ENCODE data around the gene SPATS2.
A peak's percentile ranks its signal among the peaks of the same experiment; 100 is the strongest.
"Not testable (repeated sequence)": the region's sequence is repeated elsewhere in the genome, so short reads cannot be mapped to it uniquely, and the experiment has no call there.

SPATS2 gene

DNA sequence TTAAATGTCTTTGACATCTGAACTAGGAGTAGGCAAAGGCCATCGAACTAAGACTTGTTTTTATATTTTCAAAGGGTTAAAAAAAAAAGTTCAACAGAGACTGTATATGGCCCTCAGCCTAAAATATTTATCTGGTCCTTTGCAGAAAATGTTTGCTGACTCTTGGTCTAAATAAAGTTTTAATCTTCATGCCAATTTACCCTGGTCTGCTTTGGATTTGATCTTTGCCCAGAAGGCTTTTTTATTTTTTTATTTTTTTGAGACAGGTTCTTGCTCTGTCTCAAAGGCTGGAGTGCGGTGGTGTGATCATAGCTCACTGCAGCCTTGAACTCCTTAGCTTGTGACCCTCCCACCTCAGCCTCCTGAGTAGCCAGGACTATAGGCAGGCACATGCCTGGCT, 47.1 kb downstream of the SPATS2 start:
- no peak for DNase-seq

DNA sequence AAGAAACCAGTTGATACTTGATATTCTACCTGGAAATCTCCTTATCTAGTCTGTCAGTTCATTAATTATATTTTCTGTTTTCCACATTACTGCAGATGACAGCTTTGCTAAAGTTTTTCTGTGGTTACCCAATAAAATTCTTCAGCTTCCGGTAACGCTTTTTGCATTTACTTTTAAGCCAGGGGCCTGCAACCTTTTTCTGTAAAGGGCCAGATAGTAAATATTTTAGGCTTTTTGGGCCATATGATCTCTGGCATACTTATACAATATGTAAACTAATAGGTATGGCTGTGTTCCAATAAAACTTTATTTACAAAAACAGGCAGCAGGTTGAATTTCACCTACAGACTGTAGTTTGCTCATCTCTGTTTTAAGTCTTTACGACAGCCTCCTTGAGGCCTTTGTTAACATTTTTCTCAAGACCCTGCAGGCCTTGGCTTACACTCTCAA, 48.3 kb downstream of the SPATS2 start:
- DNase-seq: no peak

DNA sequence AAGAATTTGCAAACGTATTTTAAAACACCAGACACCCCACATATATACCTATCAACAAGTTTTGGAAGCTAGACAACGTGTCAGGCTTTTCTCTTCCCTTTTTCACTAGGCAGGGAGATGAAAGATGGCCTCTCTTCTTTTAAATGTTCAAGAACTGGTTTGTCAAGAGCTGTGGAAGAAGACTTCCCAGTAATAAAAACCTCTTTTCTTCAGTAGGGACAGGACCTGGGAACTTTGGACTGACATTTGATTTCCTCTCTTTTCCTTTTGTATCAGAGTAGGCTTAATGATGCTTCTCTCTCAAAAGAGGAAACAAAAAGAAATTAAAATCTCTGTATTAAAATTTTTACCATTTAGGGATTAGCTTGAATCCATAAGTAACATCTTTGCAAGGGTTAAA, 49.6 kb downstream of the SPATS2 start:
- no peak for DNase-seq

DNA sequence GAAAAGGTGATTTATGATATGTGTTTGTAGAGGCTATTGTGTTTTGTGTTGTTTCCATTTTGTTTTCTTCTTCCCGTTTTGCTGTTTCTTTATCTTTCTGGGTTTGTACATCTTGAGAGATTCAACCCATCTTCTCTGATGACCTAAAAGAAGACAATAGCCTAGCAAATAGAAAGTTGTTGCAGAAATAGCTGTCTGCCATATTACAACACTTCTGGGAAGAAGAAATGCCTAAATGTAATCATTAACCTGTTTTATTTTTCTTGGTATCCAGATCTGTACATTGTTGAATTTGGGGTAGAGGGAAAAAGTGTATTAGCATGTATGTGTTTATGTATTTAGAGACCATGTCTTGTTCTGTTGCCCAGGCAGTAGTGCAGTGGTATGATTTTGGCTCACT, 50.3 kb downstream of the SPATS2 start:
- DNase-seq: no peak

DNA sequence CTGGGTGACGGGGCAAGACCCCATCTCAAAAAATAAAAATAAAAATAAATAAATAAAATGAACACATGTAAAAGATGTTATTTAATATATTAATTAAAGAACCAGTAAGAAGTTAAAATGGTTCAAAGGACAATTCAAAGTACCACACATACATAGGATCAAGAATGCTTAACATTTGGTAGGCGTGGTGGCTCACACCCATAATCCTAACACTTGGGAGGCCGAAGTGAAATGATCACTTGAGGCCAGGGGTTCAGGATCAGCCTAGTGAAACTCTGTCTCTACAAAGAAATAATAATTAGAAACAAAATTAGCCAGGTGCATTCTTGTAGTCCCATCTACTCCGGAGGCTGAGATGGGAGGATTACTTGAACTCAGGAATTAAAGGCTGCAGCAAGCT, 53.3 kb downstream of the SPATS2 start:
- DNase-seq: no peak

DNA sequence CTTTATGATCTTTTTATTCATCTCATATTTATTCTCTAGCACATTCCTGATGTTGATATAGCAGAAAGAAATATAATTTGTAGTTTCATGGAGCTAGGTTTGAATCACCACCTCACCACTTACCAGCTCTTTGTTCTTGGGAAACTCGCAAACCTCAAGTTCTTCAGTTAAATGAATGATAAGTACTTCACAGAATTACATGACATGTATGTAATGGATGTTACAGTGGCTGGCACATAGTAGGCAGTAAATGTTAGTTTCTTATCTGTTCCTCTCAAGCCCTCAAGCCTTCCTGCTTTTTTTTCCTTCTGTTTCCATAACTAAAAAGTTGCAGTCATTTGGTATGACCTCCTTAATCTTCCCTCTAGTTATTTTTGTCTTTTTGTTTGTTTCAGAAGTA, 54.9 kb downstream of the SPATS2 start:
- no peak for DNase-seq

DNA sequence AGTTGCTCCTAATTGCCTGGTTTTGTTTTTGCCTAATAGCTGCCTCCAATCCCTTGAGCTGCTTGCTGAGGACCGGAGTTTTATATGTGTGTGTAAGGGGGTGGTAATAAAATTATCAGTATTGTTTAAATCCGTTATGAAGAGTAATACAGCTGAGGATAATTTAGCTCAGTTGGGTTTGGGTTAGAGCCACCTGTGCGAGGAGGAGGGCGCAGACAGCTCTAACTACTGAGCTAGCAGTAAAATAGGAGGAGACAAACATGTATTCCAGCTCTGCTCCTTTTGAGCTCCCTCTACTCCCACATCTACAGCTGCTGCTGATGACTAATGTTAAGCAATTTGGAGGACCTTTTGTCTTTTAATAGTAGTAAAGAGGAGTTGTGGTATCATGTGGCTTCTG, 61.5 kb downstream of the SPATS2 start:
- DNase-seq: peak; percentile 60

DNA sequence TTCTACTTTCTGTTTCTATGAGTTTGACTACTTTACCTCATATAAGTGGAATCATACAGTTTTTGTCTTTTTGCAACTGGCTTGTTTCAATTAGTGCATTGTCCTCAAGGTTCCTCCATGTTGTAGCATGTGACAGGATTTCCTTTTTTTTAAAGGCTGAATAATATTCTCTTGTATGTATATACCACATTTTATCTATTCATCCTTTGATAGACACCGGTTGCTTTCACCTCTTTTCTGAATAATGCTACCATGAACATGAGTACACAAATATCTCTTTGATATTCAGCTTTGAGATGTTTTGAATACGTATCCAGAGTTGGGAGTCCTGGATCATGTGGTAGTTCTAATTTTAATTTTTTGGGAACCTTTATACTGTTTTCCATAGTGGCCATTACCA, 65.4 kb downstream of the SPATS2 start:
- no peak for DNase-seq

DNA sequence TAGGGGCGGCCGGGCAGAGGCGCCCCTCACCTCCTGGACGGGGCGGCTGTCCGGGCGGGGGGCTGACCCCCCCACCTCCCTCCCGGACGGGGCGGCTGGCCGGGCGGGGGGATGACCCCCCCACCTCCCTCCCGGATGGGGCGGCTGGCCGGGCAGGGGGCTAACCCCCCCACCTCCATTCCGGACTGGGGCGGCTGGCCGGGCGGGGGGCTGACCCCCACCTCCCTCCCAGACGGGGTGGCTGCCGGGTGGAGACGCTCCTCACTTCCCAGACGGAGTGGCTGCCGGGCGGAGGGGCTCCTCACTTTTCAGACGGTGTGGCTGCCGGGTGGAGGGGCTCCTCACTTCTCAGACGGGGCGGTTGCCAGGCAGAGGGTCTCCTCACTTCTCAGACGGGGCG, 69.5 kb downstream of the SPATS2 start:
- DNase-seq: not testable (repeated sequence)

DNA sequence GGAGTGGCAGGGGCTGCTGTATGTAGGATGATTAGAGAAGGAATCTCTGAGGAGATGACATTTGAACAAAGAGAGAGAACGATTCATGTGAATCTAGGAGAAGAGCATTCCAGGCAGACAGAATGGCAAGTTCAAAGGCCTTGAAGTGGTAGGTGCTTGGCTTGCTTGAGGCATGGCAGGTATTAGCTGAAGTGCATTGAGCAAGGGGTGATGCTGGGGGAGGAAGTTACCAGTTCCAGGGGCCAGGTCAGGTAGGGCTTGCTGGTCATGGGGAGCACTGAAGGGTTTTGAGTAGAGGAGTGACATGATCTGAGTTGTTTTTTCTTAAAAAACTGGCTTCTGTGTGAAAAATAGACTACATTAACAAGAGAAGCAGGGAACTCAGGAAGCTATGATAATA, 71.8 kb downstream of the SPATS2 start:
- DNase-seq: no peak

DNA sequence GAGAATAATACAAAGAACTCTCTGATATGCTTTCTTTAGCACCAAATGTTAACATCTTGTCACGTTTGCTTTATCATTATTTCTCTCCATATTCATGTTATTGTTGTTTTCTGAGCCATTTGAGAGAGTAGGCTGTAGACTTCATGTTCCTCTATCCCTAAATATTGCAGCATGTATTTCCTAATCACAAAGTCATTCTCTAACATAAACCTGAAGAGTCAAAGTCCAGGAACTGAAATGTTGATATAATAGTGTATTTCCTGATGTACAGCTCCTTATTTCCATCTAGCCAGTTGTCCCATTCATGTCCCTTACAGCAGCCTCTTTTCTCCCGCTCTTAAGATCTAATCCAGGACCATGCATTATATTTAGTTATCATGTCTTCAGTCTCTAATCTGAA, 72.8 kb downstream of the SPATS2 start:
- DNase-seq: no peak

DNA sequence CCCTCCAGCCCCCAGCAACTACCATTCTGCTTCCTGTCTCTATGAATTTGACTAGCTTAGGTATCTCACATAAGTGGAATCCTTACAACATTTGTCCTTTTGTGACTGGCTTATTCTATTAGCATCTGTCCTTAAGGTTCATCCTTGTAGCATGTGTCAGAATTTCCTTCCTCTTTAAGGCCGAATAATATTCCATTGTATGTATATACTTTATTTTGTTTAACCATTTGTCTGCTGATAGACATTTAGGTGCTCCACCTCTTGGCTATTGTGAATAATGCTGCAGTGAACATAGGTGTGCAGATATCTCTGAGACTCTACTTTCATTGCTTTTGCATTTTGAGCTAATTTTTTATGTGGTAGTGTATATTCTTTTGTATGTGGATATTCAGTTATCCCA, 75.7 kb downstream of the SPATS2 start:
- no peak for DNase-seq

DNA sequence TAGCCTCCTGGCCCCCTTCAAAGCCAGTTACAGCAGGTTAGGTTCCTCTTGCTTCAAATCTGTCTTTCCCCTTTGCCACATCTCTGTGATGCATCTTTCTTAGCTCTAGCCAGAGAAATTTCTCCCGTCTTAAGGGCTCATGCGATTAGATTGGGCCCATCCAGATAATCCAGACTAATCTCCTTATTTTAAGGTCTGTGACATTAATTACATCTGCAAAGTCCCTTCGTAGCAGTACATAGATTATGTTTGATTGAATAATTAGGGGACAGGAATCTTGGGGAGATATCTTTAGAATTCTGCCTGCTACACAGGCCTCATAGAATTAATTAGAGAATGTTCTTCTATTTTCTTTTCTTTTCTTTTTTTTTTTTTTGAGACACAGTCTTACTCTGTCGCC, 79.3 kb downstream of the SPATS2 start:
- DNase-seq: no peak

DNA sequence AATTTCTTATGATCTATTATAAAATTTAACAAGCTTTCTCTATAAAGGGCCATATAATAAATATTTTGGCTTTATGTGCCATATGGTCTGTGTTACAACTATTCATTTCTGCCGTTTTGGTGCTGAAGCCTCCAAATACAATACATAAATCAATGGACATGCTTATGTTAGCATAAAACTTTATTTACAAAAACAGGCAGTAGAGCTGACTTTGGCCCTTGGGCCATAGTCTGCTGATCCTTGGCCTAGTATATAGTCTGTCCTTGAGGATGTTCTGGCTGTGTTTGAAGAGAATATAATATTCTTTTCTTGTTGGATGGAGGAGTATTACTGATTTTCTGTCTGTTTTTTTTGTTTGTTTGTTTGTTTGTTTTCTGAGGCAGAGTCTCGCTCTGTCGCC, 81.6 kb downstream of the SPATS2 start:
- DNase-seq: no peak

DNA sequence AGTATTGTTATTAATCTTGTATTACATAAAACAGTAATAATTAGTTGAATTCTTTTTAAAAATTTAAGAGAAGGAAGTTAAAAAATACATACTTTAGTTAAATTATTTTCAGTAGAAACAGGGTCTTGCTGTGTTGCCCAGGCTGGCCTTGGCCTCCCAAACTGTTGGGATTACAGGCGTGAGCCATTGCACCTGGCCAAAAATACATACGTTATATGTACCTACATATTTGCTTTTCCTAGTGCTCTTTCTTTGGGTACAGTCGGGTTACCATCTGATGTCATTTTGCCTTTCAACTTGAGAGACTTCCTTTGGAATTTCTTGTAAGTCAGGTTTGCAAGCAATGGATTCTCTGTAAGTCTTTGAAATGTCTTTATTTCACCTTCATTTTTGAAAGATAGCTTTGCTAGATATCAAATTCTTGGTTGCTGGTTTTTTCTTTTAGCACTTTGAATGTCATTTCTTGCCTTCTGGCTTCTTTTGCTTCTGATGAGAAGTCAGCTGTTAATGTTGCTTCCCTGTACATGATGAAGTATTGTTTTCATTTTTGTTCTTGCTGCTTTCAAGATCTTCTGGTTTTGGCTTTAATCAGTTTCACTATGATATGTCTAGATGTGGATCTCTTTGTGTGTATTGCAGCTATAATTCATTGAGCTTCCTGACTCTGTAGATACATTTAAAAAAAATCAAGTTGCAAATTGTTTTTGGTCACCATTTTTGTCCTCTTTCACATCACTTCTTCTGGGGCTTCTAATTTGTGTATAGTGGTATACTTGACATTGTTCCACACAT, 84.4 kb downstream of the SPATS2 start:
- DNase-seq: no peak

DNA sequence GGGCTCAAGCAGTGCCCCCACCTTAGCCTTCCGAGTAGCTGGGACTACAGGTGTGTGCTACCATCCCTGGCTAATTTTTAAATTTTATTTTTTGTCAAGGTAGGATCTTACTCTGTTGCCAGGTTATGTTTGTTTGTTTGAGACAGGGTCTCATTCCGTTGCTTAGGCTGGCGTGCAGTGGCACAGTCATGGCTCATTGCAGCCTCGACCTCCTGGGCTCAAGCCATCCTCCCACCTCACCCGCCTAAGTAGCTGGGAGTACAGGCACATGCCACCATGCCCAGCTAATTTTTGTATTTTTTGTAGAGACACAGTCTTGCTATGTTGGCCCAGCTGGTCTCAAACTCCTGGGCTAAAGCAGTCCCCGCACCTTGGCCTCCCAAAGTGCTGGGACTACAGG, 88.2 kb downstream of the SPATS2 start:
- no peak for DNase-seq

DNA sequence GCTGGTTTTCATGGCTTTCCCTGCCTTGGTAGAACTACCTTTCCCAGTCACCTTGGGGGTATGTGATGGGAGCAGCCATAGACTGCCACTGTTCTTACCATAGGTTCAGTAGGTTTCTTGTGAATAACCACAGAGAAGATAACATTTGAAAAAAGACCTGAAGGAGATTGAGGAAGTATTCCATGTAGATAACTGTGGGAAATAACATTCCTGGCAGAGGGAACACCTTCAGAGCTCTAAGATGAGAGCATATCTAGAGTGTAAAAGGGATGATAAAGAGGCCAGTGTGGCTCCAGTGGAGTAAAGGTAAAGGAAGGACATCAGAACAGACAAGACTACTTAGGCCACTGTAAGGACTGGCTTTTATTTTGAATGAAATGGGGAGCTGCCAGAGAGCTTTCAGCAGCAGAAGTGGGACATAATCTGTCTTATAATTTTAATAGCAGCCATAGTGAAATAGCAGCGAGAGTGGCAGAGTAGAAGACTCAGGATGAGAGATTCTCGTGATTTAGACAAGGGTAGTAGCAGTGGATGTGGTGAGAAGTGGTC, 88.9 kb downstream of the SPATS2 start:
- no peak for DNase-seq

DNA sequence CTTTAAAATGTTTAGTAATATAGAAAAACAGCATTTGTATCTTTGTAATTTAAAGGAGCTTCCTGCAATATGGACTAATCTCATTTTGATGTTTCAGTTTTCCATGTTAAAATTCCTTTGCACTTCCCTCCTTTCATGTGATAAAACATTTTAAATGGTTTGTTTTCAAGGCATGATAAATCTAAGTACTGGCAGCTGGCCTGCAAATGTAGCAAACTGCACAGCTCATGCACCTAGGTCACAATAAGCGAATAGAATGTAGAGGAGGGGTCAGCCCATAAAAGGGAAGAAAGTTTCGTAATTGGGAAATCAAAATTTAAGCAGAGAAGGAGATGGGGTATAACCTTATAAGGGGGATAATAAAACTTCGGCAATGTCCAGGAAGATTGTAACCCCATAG, 91.6 kb downstream of the SPATS2 start:
- no peak for DNase-seq

DNA sequence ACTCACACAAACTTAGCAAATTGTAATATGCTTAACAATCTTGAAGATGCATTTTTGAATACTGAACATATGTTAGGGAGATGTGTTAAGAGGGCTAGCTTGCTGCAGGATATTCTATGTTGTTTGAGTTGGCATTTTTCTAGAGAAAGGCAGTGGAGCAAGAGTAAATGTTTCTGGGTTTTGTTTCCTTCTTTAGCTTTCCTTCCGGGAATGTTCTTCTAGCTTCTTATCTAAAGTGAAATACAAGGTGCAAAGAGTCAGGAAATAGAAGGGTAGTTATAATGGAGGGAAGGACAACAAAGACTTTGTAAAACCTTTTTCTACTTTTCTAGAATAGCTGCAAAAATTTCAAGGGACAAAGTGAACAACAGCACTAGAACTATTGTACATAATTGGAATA, 94.0 kb downstream of the SPATS2 start:
- DNase-seq: no peak

DNA sequence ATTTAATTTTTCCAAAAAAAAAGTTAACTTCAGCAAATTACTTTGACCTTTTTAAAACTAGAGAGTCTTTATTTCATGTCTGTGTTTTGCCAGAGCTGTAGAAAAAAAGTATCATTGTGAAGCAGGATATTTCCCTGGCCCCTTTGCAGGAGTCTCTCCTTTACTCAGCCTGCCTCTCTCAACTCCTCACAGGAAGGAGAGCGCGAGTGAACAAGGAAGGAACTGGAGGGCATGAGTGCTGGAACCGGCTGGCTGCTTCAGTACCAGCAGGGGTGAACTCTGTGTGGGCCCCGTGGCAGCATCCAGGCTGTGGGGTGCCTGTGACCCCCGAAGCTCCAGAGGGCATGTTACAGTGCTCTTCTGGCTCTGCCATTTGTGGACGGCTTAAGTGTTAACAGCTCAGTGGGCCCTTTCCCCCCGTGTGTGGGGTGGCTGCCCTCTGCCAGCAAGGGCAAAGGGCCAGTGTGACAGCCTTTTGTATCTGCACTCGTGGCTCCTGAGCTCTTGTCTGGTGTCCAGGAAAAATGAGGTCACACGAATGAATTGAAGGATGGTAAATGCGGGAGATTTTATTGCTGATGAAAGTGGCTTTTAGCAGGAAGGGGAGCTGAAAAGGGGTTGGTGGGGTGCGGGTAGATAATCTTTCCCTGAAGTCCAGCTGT, 95.0 kb downstream of the SPATS2 start:
- DNase-seq: no peak

DNA sequence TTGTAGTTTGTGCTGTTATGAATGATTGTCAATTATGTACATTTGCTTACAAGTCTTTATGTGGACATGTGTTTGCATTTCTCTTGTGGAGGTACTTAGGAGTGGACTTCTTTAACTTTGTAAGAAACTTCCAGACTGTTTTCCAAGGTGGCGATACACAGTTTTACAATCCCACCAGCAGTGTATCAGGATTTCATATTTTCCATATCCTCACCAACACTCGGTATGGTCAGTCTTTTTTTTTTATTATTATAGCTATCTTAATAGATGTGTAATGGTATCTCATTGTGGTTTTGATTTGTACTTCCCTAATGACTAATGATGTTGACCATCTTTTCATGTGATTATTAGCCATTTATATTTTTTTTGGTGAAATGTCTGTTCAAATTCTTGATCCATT, 97.9 kb downstream of the SPATS2 start:
- DNase-seq: no peak

DNA sequence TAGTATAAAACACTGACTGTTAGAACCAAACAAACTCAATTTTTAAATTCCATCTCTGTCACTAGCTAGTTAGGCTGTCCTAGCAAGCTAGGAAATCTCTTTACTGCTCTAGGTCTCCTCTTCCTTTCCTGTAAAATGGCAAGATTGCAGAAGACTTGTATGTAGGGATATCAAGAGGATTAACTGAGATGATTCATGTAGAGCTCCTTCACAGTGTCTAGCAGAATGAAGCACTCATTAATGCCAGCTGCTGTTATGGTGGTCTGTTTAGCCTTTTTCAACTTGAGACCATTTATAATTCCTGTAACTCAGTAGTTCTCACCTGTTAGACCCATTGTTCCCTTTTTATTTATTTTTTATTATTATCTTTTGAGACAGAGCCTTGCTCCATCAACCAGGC, 103.7 kb downstream of the SPATS2 start:
- no peak for DNase-seq

DNA sequence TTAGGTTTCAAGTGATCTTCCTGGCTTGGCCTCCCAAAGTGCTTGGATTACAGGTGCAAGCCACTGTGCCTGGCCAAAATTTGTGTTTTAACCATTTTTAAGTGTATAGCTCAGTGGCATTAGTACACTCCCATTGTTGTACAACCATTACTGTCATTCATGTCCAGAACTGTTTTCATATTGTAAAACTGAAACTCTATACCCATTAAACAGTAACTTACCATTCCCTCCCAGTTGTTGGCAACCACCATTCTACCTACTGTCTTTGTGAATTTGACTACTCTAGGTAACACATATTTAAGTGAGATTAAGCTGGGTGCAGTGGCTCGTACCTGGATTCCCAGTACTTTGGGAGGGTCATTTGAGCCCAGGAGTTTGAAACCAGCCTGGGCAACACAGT, 104.3 kb downstream of the SPATS2 start:
- DNase-seq: no peak

DNA sequence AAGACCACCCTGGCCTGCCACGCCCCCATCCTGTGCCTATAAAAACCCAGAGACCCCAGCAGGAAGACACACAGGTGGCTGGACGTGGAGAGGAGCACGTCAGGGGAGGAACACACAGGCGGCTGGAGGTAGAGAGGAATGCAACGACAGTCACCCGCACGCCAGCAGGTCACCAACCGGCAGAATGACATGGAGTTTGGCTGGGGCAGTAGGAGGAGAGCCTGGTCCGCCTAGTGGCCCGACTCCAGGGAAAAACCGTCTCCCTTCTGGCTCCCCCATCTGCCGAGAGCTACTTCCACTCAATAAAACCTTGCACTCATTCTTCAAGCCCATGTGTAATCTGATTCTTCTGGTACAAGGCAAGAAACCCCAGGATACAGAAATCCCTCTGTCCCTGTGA, 108.8 kb downstream of the SPATS2 start:
- DNase-seq: no peak

Data from DMS53 (cell line).